HepG2 (cell line): ENCODE measurements around the gene RDH16. TPM values are rescaled to one million over a fixed set of nuclear protein-coding genes. Genes with fewer than 3 reads are reported as not detected.

Source experiments
- CEBPB ChIP-seq: IDR thresholded peaks from 2 replicates; pipeline ENCODE4 v1.6.1; 2011; ENCODE audit warnings: low read depth, low read length, improper control_type of control experiment, borderline replicate concordance
- DZIP1 ChIP-seq: sonication (generic); formaldehyde crosslinking; IDR thresholded peaks from 2 replicates; pipeline ENCODE4 v1.5.0; 2020; ENCODE audit warnings: mild to moderate bottlenecking, missing genetic modification reagents
- FOSL1 ChIP-seq: sonication (generic); formaldehyde crosslinking; IDR thresholded peaks from 2 replicates; pipeline ENCODE4 v1.9.0; 2021; ENCODE audit warnings: missing genetic modification reagents, borderline replicate concordance
- GLI4 ChIP-seq: sonication (generic); formaldehyde crosslinking; IDR thresholded peaks from 2 replicates; pipeline ENCODE4 v1.5.1; 2020; ENCODE audit warnings: missing genetic modification reagents, mild to moderate bottlenecking, moderate library complexity, borderline replicate concordance
- HDAC2 ChIP-seq: sonication (generic); formaldehyde crosslinking; IDR thresholded peaks from 2 replicates; pipeline ENCODE4 v1.4.0; 2020; ENCODE audit warnings: missing genetic modification reagents
- KDM5A ChIP-seq: fragments of 200-600 bp; sonication (generic); IDR thresholded peaks from 2 replicates; pipeline ENCODE4 v1.7.0; 2018; ENCODE audit warnings: antibody characterized with exemption, mild to moderate bottlenecking, low read length, borderline replicate concordance
- NR2C2 ChIP-seq: sonication (generic); formaldehyde crosslinking; IDR thresholded peaks from 2 replicates; pipeline ENCODE4 v1.4.0; 2020; ENCODE audit warnings: missing genetic modification reagents, mild to moderate bottlenecking, moderate library complexity, borderline replicate concordance
- SP140L ChIP-seq: sonication (generic); formaldehyde crosslinking; IDR thresholded peaks from 2 replicates; pipeline ENCODE4 v1.4.0; 2020; ENCODE audit warnings: missing genetic modification reagents, borderline replicate concordance
- SRSF4 ChIP-seq: fragments of 200-400 bp; formaldehyde crosslinking; IDR thresholded peaks from one replicate; pipeline ENCODE4 v1.6.1; 2018; ENCODE audit warnings: mild to moderate bottlenecking, low read depth, low read length, moderate library complexity; ENCODE audit not compliant: poor library complexity, severe bottlenecking
- TAF1 ChIP-seq: sonication (generic); formaldehyde crosslinking; IDR thresholded peaks from 2 replicates; pipeline ENCODE4 v1.4.0; 2020; ENCODE audit warnings: missing genetic modification reagents
- TBX2 ChIP-seq: sonication (generic); formaldehyde crosslinking; IDR thresholded peaks from 2 replicates; pipeline ENCODE4 v1.5.0; 2020; ENCODE audit warnings: missing genetic modification reagents, mild to moderate bottlenecking, borderline replicate concordance
- YEATS4 ChIP-seq: sonication (generic); formaldehyde crosslinking; IDR thresholded peaks from 2 replicates; pipeline ENCODE4 v1.4.0; 2020; ENCODE audit warnings: missing genetic modification reagents, borderline replicate concordance
- ZBTB2 ChIP-seq: sonication (generic); formaldehyde crosslinking; IDR thresholded peaks from 2 replicates; pipeline ENCODE4 v1.8.0; 2022; ENCODE audit warnings: low read depth, missing genetic modification reagents
- ZEB1 ChIP-seq: IDR thresholded peaks from 2 replicates; pipeline ENCODE4 v1.6.1; 2012; ENCODE audit warnings: mild to moderate bottlenecking, low read depth, inconsistent platforms; ENCODE audit not compliant: insufficient replicate concordance
- ZNF180 ChIP-seq: sonication (generic); formaldehyde crosslinking; IDR thresholded peaks from 2 replicates; pipeline ENCODE4 v1.4.0; 2020; ENCODE audit warnings: low read depth, missing genetic modification reagents, borderline replicate concordance
- polyA plus RNA-seq, 8 experiments: library from polyadenylated mRNA; depleted of rRNA in 3 of 8; stranded (reverse) in 7 of 8; unstranded in 1 of 8; fragments of >200 nt; fragmentation: Illumina TruSeq in 4 of 8; extraction: Trizol in 4 of 8; gene quantifications; 2 replicates each; pipeline versions ENCODE4 v1.2.1 to v1.2.3, GENCODE V29; 2011 to 2016; ENCODE audit warnings: low read depth in 4 of 8, missing spikeins in 1 of 8, mixed read lengths in 1 of 8; ENCODE audit not compliant: insufficient read depth in 1 of 8
- total RNA-seq, 5 experiments: library from RNA; depleted of rRNA; stranded (reverse); fragments of >200 nt; fragmentation: Illumina TruSeq; extraction: Trizol; gene quantifications; 2 replicates each; pipeline ENCODE4 v1.2.3, GENCODE V29; 2016; ENCODE audit warnings: low read depth in 1 of 5
- TF ChIP-seq, protein P1 (sequence below): sonication (generic); formaldehyde crosslinking; IDR thresholded peaks from 2 replicates; pipeline ENCODE4 v1.5.1; 2020; ENCODE audit warnings: mild to moderate bottlenecking, missing genetic modification reagents, moderate library complexity
- TF ChIP-seq, protein P2 (sequence below): sonication (generic); formaldehyde crosslinking; IDR thresholded peaks from 2 replicates; pipeline ENCODE4 v1.4.0; 2020; ENCODE audit warnings: mild to moderate bottlenecking, low read depth, missing genetic modification reagents

The RDH16 gene
- total and polyA plus RNA-seq, 2 of the 13 experiments (the other 11 are each of a cell fraction or from before 2014, with no cell fraction given): 0.05 to 0.13 TPM

GRCh38 chr12:57005980-57006808 is 48.8 kb upstream of the RDH16 start, which contains the start of gene ZBTB39 (continued):
- TF ChIP-seq ZNF180 (CRISPR knock-in tag): no peak
- TF ChIP-seq HDAC2: no peak
- no peak for TF ChIP-seq DZIP1 (CRISPR knock-in tag)
- no peak for TF ChIP-seq FOSL1 (CRISPR knock-in tag)
- TF ChIP-seq TBX2: 0 out of 2 replicates have a peak, but pooled peaks have one; percentile 18
- TF ChIP-seq YEATS4 (CRISPR knock-in tag): peak; percentile 72
- peak; percentile 52; the same call in 1 of the 2 replicates for TF ChIP-seq KDM5A
- TF ChIP-seq SRSF4: no peak
- no peak for TF ChIP-seq ZBTB2 (CRISPR knock-in tag)
- no peak for TF ChIP-seq SP140L (CRISPR knock-in tag)
- TF ChIP-seq, protein P1, sequence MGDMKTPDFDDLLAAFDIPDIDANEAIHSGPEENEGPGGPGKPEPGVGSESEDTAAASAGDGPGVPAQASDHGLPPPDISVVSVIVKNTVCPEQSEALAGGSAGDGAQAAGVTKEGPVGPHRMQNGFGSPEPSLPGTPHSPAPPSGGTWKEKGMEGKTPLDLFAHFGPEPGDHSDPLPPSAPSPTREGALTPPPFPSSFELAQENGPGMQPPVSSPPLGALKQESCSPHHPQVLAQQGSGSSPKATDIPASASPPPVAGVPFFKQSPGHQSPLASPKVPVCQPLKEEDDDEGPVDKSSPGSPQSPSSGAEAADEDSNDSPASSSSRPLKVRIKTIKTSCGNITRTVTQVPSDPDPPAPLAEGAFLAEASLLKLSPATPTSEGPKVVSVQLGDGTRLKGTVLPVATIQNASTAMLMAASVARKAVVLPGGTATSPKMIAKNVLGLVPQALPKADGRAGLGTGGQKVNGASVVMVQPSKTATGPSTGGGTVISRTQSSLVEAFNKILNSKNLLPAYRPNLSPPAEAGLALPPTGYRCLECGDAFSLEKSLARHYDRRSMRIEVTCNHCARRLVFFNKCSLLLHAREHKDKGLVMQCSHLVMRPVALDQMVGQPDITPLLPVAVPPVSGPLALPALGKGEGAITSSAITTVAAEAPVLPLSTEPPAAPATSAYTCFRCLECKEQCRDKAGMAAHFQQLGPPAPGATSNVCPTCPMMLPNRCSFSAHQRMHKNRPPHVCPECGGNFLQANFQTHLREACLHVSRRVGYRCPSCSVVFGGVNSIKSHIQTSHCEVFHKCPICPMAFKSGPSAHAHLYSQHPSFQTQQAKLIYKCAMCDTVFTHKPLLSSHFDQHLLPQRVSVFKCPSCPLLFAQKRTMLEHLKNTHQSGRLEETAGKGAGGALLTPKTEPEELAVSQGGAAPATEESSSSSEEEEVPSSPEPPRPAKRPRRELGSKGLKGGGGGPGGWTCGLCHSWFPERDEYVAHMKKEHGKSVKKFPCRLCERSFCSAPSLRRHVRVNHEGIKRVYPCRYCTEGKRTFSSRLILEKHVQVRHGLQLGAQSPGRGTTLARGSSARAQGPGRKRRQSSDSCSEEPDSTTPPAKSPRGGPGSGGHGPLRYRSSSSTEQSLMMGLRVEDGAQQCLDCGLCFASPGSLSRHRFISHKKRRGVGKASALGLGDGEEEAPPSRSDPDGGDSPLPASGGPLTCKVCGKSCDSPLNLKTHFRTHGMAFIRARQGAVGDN (CRISPR knock-in tag): peak; percentile 45; the same call in 1 of the 2 replicates
- 0 out of 2 replicates have a peak, but pooled peaks have one; percentile 18 for TF ChIP-seq GLI4 (CRISPR knock-in tag)
- TF ChIP-seq, protein P2, sequence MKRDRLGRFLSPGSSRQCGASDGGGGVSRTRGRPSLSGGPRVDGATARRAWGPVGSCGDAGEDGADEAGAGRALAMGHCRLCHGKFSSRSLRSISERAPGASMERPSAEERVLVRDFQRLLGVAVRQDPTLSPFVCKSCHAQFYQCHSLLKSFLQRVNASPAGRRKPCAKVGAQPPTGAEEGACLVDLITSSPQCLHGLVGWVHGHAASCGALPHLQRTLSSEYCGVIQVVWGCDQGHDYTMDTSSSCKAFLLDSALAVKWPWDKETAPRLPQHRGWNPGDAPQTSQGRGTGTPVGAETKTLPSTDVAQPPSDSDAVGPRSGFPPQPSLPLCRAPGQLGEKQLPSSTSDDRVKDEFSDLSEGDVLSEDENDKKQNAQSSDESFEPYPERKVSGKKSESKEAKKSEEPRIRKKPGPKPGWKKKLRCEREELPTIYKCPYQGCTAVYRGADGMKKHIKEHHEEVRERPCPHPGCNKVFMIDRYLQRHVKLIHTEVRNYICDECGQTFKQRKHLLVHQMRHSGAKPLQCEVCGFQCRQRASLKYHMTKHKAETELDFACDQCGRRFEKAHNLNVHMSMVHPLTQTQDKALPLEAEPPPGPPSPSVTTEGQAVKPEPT (CRISPR knock-in tag): no peak
- TF ChIP-seq NR2C2 (CRISPR knock-in tag): 0 out of 2 replicates have a peak, but pooled peaks have one; percentile 31
- TF ChIP-seq CEBPB: no peak
- 0 out of 2 replicates have a peak, but pooled peaks have one; percentile 15 for TF ChIP-seq TAF1 (CRISPR knock-in tag)
- no peak for TF ChIP-seq ZEB1
